GM23338 (cell line): Measurements from ENCODE around the gene PNP.

ENCODE experiments used
- CTCF ChIP-seq, 2 experiments: fragments of 200-600 bp in 1 of 2; sonication (generic) in 1 of 2; conservative IDR thresholded peaks; 2 replicates each; pipeline versions ENCODE4 v1.5.1 to v1.6.1; 2016 to 2017; ENCODE audit warnings: antibody characterized with exemption in 2 of 2, low read depth in 2 of 2, mild to moderate bottlenecking in 2 of 2, moderate library complexity in 1 of 2
- EZH2phosphoT487 ChIP-seq: fragments of 200-600 bp; sonication (generic); IDR thresholded peaks from one replicate; pipeline ENCODE4 v1.8.1; 2018; ENCODE audit warnings: antibody characterized with exemption; ENCODE audit not compliant: unreplicated experiment
- POLR2AphosphoS5 ChIP-seq: IDR thresholded peaks from 2 replicates; pipeline ENCODE4 v1.6.1; 2016; ENCODE audit warnings: antibody characterized with exemption, low read depth
- REST ChIP-seq: IDR thresholded peaks from one replicate; pipeline ENCODE4 v1.6.1; 2018; ENCODE audit warnings: antibody characterized with exemption; ENCODE audit not compliant: unreplicated experiment

GRCh38 chr14:20440882-20441281 is 28.3 kb upstream of the PNP start:
- no peak for TF ChIP-seq CTCF (conservative IDR thresholded peaks at IDR 0.05; ENCODE audit: low read depth in 2 of 2)
- no peak for TF ChIP-seq REST
- TF ChIP-seq POLR2AphosphoS5 = no peak
- TF ChIP-seq EZH2phosphoT487 = no peak
